ENCODE results near the gene SERGEF. TPM values are rescaled to one million over a fixed set of nuclear protein-coding genes. Genes with fewer than 3 reads are reported as not detected.
"Not testable (repeated sequence)": the region's sequence is repeated elsewhere in the genome, so short reads cannot be mapped to it uniquely, and the experiment has no call there.

SERGEF gene
- total RNA-seq, 1 donor from 2014 or later = 45.5 TPM

GRCh38 chr11:17905477-17905876 is 107.4 kb downstream of the SERGEF start:
- no peak for DNase-seq

- no peak for DNase-seq
These were observed 111.4 kb downstream of the SERGEF start for GRCh38 chr11:17901481-17901880.

- no peak for DNase-seq
These were observed 114.1 kb downstream of the SERGEF start for GRCh38 chr11:17898782-17899181.

- DNase-seq = no peak
These were observed 114.8 kb downstream of the SERGEF start for GRCh38 chr11:17898071-17898470.

- no peak for DNase-seq
These were observed 115.4 kb downstream of the SERGEF start for GRCh38 chr11:17897495-17897894.

- not testable (repeated sequence) for DNase-seq
These were observed 116.2 kb downstream of the SERGEF start for GRCh38 chr11:17896496-17897151.

- DNase-seq = no peak
These were observed 117.8 kb downstream of the SERGEF start for GRCh38 chr11:17894929-17895658.

- no peak for DNase-seq
These were observed 120.4 kb downstream of the SERGEF start for GRCh38 chr11:17892409-17892808.

- no peak for DNase-seq
These were observed 122.5 kb downstream of the SERGEF start for GRCh38 chr11:17890325-17890724.

- no peak for DNase-seq
These were observed 125.1 kb downstream of the SERGEF start for GRCh38 chr11:17887779-17888178.

- no peak for DNase-seq
These were observed 128.9 kb downstream of the SERGEF start for GRCh38 chr11:17883946-17884345.

- DNase-seq = no peak
These were observed 129.8 kb downstream of the SERGEF start for GRCh38 chr11:17883057-17883456.

- no peak for DNase-seq
These were observed 134.1 kb downstream of the SERGEF start for GRCh38 chr11:17878743-17879142.

GRCh38 chr11:17877886-17878285 is 135.0 kb downstream of the SERGEF start:
- DNase-seq = no peak

GRCh38 chr11:17876827-17877226 is 136.0 kb downstream of the SERGEF start:
- DNase-seq = no peak

GRCh38 chr11:17875891-17876290 is 137.0 kb downstream of the SERGEF start:
- no peak for DNase-seq

- no peak for DNase-seq
These were observed 139.3 kb downstream of the SERGEF start for GRCh38 chr11:17873586-17873985.

GRCh38 chr11:17868398-17868797 is 144.4 kb downstream of the SERGEF start:
- not testable (repeated sequence) for DNase-seq

- DNase-seq = no peak
These were observed 145.5 kb downstream of the SERGEF start for GRCh38 chr11:17867341-17867740.

- DNase-seq = no peak
These were observed 146.9 kb downstream of the SERGEF start for GRCh38 chr11:17865765-17866428.

- DNase-seq = no peak
These were observed 148.3 kb downstream of the SERGEF start for GRCh38 chr11:17864478-17864941.

- no peak for DNase-seq
These were observed 151.7 kb downstream of the SERGEF start for GRCh38 chr11:17861036-17861755.

- no peak for DNase-seq
These were observed 153.3 kb downstream of the SERGEF start for GRCh38 chr11:17859552-17859951.

Data from occipital lobe (tissue), 2 donors.